ENCODE measurements around the gene PCA3. TPM values are rescaled to one million over a fixed set of nuclear protein-coding genes. Genes with fewer than 3 reads are reported as not detected.

Gene PCA3
- polyA plus RNA-seq, 1 of the 3 experiments (the other 2 are of a cell fraction): 0.21 TPM

DNA sequence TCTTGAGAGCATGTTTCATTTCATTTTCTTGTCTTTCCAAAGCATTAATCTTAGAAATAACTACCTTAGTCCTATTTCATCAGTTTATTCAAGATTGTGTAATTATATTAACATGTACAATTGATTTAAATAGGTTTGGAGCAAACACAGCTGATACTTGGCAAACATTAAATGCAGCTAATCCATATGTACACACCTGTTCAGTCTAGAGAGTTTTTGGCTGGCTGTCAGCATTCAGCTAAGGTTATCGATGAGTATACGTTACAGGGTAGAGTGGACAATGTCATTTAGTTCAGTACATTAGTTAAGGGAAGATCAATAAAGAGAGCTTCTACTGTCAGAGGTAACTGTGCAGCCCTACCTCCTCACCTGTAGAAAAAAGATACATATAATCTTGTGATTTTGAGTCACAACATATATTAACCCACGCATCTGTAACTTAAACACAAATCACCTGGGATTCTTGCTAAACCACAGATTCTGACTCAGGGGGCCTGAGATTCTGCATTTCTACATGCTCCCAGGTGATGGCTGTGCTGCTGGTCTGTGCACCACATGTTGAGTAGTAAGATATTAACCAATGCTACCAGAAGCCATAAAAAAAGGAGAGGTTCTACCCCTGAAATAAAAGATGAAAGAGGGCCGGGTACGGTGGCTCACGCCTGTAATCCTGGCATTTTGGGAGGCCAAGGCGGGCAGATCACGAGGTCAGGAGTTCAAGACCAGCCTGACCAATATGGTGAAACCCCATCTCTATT lies 34.1 kb upstream of the PCA3 start:
- H3K27me3 ChIP-seq (ENCODE audit: insufficient read depth): peaks cover 49% of the 10 kb centered on the region; the same call in 1 of the 2 replicates
- H3K36me3 ChIP-seq (replicated peaks in 1 of 2; ENCODE audit: control insufficient read depth in 1 of 2, insufficient read depth in 2 of 2, low read length in 1 of 2): no peaks in the 10 kb centered on the region
- H2AFZ ChIP-seq (ENCODE audit: low read depth): no peak overlapping the region
- H3K4me2 ChIP-seq: no peak overlapping the region
- H3K4me3 ChIP-seq (ENCODE audit: low read depth in 2 of 2, low read length in 1 of 2): no peak overlapping the region
- TF ChIP-seq EZH2phosphoT487 (IDR thresholded peaks at IDR 0.05; ENCODE audit: borderline replicate concordance, low read depth) (no peak), RFX5 (IDR thresholded peaks at IDR 0.05; ENCODE audit: low read length) (no peak), RAD21 (IDR thresholded peaks at IDR 0.05; ENCODE audit: low read length) (no peak), TCF12 (IDR thresholded peaks at IDR 0.05) (no peak), POLR2AphosphoS5 (IDR thresholded peaks at IDR 0.05; ENCODE audit: low read depth, low read length) (no peak), TAF1 (IDR thresholded peaks at IDR 0.05; ENCODE audit: borderline replicate concordance, low read depth, low read length) (no peak), ELF1 (IDR thresholded peaks at IDR 0.05) (no peak), FOSL2 (IDR thresholded peaks at IDR 0.05; ENCODE audit: borderline replicate concordance, low read depth) (no peak), FOXM1 (IDR thresholded peaks at IDR 0.05; ENCODE audit: low read depth) (no peak), RCOR1 (IDR thresholded peaks at IDR 0.05; ENCODE audit: low read length) (no peak)
- TF ChIP-seq, protein P1, sequence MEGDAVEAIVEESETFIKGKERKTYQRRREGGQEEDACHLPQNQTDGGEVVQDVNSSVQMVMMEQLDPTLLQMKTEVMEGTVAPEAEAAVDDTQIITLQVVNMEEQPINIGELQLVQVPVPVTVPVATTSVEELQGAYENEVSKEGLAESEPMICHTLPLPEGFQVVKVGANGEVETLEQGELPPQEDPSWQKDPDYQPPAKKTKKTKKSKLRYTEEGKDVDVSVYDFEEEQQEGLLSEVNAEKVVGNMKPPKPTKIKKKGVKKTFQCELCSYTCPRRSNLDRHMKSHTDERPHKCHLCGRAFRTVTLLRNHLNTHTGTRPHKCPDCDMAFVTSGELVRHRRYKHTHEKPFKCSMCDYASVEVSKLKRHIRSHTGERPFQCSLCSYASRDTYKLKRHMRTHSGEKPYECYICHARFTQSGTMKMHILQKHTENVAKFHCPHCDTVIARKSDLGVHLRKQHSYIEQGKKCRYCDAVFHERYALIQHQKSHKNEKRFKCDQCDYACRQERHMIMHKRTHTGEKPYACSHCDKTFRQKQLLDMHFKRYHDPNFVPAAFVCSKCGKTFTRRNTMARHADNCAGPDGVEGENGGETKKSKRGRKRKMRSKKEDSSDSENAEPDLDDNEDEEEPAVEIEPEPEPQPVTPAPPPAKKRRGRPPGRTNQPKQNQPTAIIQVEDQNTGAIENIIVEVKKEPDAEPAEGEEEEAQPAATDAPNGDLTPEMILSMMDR (IDR thresholded peaks at IDR 0.05): no peak
- TF ChIP-seq, protein P2, sequence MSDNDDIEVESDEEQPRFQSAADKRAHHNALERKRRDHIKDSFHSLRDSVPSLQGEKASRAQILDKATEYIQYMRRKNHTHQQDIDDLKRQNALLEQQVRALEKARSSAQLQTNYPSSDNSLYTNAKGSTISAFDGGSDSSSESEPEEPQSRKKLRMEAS (IDR thresholded peaks at IDR 0.05; ENCODE audit: low read depth): no peak
- TF ChIP-seq, protein P3, sequence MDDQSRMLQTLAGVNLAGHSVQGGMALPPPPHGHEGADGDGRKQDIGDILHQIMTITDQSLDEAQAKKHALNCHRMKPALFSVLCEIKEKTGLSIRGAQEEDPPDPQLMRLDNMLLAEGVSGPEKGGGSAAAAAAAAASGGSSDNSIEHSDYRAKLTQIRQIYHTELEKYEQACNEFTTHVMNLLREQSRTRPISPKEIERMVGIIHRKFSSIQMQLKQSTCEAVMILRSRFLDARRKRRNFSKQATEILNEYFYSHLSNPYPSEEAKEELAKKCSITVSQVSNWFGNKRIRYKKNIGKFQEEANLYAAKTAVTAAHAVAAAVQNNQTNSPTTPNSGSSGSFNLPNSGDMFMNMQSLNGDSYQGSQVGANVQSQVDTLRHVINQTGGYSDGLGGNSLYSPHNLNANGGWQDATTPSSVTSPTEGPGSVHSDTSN (IDR thresholded peaks at IDR 0.05): no peak
- ChIA-PET CTCF (interaction anchor here (2.4 kb wide), 1 partner anchor 26 kb away, joined by 5 read pairs; no protein-coding TSS in a partner anchor), POLR2A (no interaction called here)
- H3K9ac ChIP-seq: no peak overlapping the region
- H3K79me2 ChIP-seq (ENCODE audit: insufficient read depth): no peaks in the 10 kb centered on the region
- no peaks in the 10 kb centered on the region for H3F3A ChIP-seq (replicated peaks; ENCODE audit: insufficient read depth)
- no peak overlapping the region for H3K27ac ChIP-seq (ENCODE audit: low read depth in 2 of 2, low read length in 1 of 2)
- no peaks in the 10 kb centered on the region for H3K9me2 ChIP-seq
- H4K20me1 ChIP-seq (ENCODE audit: insufficient read depth): no peaks in the 10 kb centered on the region
- H3K9me3 ChIP-seq: no peaks in the 10 kb centered on the region
- no peaks in the 10 kb centered on the region for H3K4me1 ChIP-seq (ENCODE audit: control insufficient read depth in 1 of 2, insufficient read depth in 2 of 2, low read depth in 1 of 2, low read length in 1 of 2)
- WGBS (ENCODE audit: low lambda C conversion rate): 20% methylated on average over 8 of the region's 8 CpGs
- no peak for DNase-seq

- no peaks in the 10 kb centered on the region for H3K36me3 ChIP-seq (replicated peaks in 1 of 2; ENCODE audit: control insufficient read depth in 1 of 2, insufficient read depth in 2 of 2, low read length in 1 of 2)
- no peaks in the 10 kb centered on the region for H4K20me1 ChIP-seq (ENCODE audit: insufficient read depth)
- no peak for DNase-seq
- ChIA-PET POLR2A (no interaction called here), CTCF (no interaction called here)
- no peak overlapping the region for H3K9ac ChIP-seq
- H3K27me3 ChIP-seq (ENCODE audit: insufficient read depth): peaks cover 43% of the 10 kb centered on the region; the same call in 1 of the 2 replicates
- no peak overlapping the region for H2AFZ ChIP-seq (ENCODE audit: low read depth)
- no peaks in the 10 kb centered on the region for H3K79me2 ChIP-seq (ENCODE audit: insufficient read depth)
- H3K9me3 ChIP-seq: no peaks in the 10 kb centered on the region
- no peaks in the 10 kb centered on the region for H3K4me1 ChIP-seq (ENCODE audit: control insufficient read depth in 1 of 2, insufficient read depth in 2 of 2, low read depth in 1 of 2, low read length in 1 of 2)
- H3K27ac ChIP-seq (ENCODE audit: low read depth in 2 of 2, low read length in 1 of 2): no peak overlapping the region
- no peaks in the 10 kb centered on the region for H3K9me2 ChIP-seq
- 38% methylated on average over 6 of the region's 6 CpGs for WGBS (ENCODE audit: low lambda C conversion rate)
- H3K4me2 ChIP-seq: no peak overlapping the region
- no peak overlapping the region for H3K4me3 ChIP-seq (ENCODE audit: low read depth in 2 of 2, low read length in 1 of 2)
- H3F3A ChIP-seq (replicated peaks; ENCODE audit: insufficient read depth): no peaks in the 10 kb centered on the region
- no peak for TF ChIP-seq NRF1 (IDR thresholded peaks at IDR 0.05; ENCODE audit: low read depth, low read length)
- no peak for TF ChIP-seq MEF2A (IDR thresholded peaks at IDR 0.05; ENCODE audit: borderline replicate concordance, low read depth)
- TF ChIP-seq RAD21 (IDR thresholded peaks at IDR 0.05; ENCODE audit: low read length): no peak
- no peak for TF ChIP-seq TEAD4 (IDR thresholded peaks at IDR 0.05; ENCODE audit: borderline replicate concordance, insufficient read depth)
- TF ChIP-seq GABPA (IDR thresholded peaks at IDR 0.05; ENCODE audit: low read depth): no peak
These were observed 33.4 kb upstream of the PCA3 start for GRCh38 chr9:76730801-76731200.

All from SK-N-SH (cell line).